Measurements from ENCODE around the gene RACK1. TPM values are rescaled to one million over a fixed set of nuclear protein-coding genes. Genes with fewer than 3 reads are reported as not detected.
"Not testable (repeated sequence)": the region's sequence is repeated elsewhere in the genome, so short reads cannot be mapped to it uniquely, and the experiment has no call there.

RACK1 gene
- total RNA-seq, 1 donor from 2014 or later: 2,870 TPM

- no peaks in the 10 kb centered on the region for H3K36me3 ChIP-seq
- H3K4me3 ChIP-seq: no peak overlapping the region
- H3K27me3 ChIP-seq: no peaks in the 10 kb centered on the region
- intact Hi-C loops (cut with DNase I): no loop called here
- TF ChIP-seq CTCF (IDR thresholded peaks at IDR 0.05): no peak
- H3K4me1 ChIP-seq: no peaks in the 10 kb centered on the region
- H3K27ac ChIP-seq: no peak overlapping the region
- H3K9me3 ChIP-seq: no peaks in the 10 kb centered on the region
- no peak for DNase-seq (ENCODE audit: low spot score in 2 of 2)
Measured at GRCh38 chr5:181281984-181282316, 38.2 kb upstream of the RACK1 start.

- intact Hi-C loops (cut with DNase I): no loop called here
- no peak for TF ChIP-seq CTCF (IDR thresholded peaks at IDR 0.05)
- Histone ChIP-seq H3K36me3 (no peaks in the 10 kb centered on the region), H3K4me3 (no peak overlapping the region), H3K4me1 (no peaks in the 10 kb centered on the region), H3K27me3 (no peaks in the 10 kb centered on the region), H3K9me3 (no peaks in the 10 kb centered on the region), H3K27ac (no peak overlapping the region)
- no peak for DNase-seq (ENCODE audit: low spot score in 2 of 2)
Measured at GRCh38 chr5:181281077-181281983, 37.6 kb upstream of the RACK1 start.

DNA sequence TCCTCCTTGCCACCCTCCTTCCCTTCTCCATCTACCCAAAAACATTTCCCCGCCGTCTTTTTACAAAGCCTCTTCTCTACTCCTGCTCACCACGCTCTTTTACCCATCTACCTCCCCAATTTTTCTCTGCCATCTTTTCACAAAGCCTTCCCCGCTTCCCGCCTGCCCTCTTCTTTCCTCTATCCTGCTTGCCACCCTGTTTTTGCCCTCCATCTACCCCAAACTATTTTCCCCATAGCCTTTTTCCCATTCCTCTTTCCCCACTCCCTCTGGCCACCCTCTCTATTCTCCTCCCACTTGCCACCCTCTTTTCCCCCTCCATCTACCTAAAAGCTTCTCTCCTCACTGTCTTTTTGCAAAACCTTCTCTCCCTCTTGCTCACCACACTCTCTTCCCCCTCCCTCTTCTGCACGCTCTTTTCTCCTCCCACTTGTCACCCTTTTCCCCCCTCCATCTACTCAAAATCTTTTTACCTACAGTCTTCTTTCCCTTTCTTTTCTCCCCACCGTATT, 36.6 kb upstream of the RACK1 start:
- no peaks in the 10 kb centered on the region for H3K4me1 ChIP-seq
- intact Hi-C loops (cut with DNase I): no loop called here
- no peak overlapping the region for H3K4me3 ChIP-seq
- H3K9me3 ChIP-seq: no peaks in the 10 kb centered on the region
- no peak for TF ChIP-seq CTCF (IDR thresholded peaks at IDR 0.05)
- H3K27me3 ChIP-seq: no peaks in the 10 kb centered on the region
- no peak for DNase-seq (ENCODE audit: low spot score in 2 of 2)
- H3K27ac ChIP-seq: no peak overlapping the region
- H3K36me3 ChIP-seq: no peaks in the 10 kb centered on the region

DNA sequence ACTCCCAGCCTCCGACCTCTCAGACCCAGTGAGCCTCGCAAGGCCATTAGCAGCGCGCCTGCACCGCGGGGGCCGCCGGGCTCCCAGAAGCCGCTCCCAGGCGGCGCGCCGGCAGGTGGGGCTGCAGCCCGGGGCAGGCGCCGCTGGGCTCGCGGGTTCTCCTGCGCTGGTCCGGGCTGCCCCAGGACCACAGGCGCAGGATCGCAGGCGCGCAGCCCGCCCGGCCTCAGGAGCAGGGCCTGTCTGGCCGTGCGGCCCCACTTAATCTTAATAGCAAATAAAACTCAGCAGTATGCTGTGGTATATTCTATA, 29.7 kb upstream of the RACK1 start:
- H3K4me1 ChIP-seq; H3K4me3 ChIP-seq; intact Hi-C loops (cut with DNase I); DNase-seq (ENCODE audit: low spot score in 2 of 2); H3K27me3 ChIP-seq; H3K27ac ChIP-seq; H3K36me3 ChIP-seq; H3K9me3 ChIP-seq: not testable (repeated sequence)

DNA sequence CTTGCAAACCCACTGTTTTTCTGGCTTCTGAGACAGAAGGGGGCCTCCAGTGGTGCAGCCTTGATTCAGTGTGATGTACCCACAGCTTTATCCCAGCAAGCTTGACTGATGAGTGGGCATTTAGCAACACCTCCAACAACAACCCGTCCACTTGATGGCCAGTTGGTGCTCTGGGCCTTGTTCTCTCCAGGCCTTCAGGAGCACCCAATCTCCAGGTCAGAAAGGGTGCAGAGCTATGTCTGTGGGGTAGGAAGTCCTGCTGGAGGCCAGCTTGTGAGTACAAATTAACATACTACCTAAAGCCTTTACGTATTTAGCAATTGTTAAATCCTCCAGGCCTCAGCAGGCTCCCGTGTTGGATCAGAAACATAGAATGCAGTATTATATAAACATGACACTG, 27.4 kb upstream of the RACK1 start:
- Histone ChIP-seq H3K27me3 (no peaks in the 10 kb centered on the region), H3K9me3 (no peaks in the 10 kb centered on the region), H3K4me1 (no peaks in the 10 kb centered on the region), H3K4me3 (no peak overlapping the region), H3K27ac (no peak overlapping the region), H3K36me3 (no peaks in the 10 kb centered on the region)
- no peak for TF ChIP-seq CTCF (IDR thresholded peaks at IDR 0.05)
- DNase-seq (ENCODE audit: low spot score in 2 of 2): no peak
- intact Hi-C loops (cut with DNase I): no loop called here

- intact Hi-C loops (cut with DNase I): not testable (repeated sequence)
Measured at GRCh38 chr5:181267907-181268306, 24.2 kb upstream of the RACK1 start.

DNA sequence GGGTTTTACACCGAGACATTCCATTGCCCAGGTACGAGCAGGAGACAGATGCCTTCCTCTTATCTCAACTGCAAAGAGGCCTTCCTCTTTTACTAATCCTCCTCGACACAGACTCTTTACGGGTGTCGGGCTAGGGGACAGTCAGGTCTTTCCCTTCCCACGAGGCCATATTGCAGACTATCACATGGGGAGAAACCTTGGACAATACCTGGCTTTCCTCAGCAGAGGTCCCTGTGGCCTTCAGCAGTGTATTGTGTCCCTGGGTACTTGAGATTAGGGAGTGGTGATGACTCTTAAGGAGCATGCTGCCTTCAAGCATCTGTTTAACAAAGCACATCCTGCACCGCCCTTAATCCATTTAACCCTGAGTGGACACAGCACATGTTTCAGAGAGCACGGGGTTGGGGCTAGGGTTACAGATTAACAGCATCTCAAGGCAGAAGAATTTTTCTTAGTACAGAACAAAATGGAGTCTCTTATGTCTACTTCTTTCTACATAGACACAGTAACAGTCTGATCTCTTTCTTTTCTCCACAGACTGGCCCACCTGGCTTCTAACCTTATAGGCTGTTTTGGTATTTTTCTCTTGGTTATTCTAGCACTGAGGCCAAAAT, 23.7 kb upstream of the RACK1 start:
- H3K36me3 ChIP-seq; H3K4me1 ChIP-seq; DNase-seq (ENCODE audit: low spot score in 2 of 2); H3K27me3 ChIP-seq; H3K9me3 ChIP-seq; H3K4me3 ChIP-seq; intact Hi-C loops (cut with DNase I); H3K27ac ChIP-seq: not testable (repeated sequence)

More at GRCh38 chr5:181267907-181268306, 24.2 kb upstream of the RACK1 start:
- H3K27me3 ChIP-seq; H3K27ac ChIP-seq; H3K4me1 ChIP-seq; H3K9me3 ChIP-seq; H3K4me3 ChIP-seq; H3K36me3 ChIP-seq; DNase-seq (ENCODE audit: low spot score in 2 of 2): not testable (repeated sequence)
